HepG2 (cell line): Measurements from ENCODE around the gene ANK3. TPM values are rescaled to one million over a fixed set of nuclear protein-coding genes. Genes with fewer than 3 reads are reported as not detected.

Experiments used
- ATAC-seq: fragments of 200-7000 bp; cut with Tn5 transposase; 3 replicates; pipeline ENCODE4 v1.9.1; 2020; ENCODE audit warnings: mild to moderate bottlenecking, moderate library complexity
- BruUV-seq: library from RNA; stranded (reverse); fragments of 400-500 nt; replicated peaks from 2 replicates; lab custom pipeline; 2021; lab: Mats Ljungman, UMichigan
- CTCF ChIA-PET: fragments of 300-600 bp; formaldehyde crosslinking; extraction: SDS; loops from one replicate; lab custom pipeline; 2021; ENCODE audit warnings: low total read pairs, inconsistent platforms, low intra/inter-chr PET ratio; lab: Yijun Ruan, JAX
- POLR2A ChIA-PET: fragments of 350-600 bp; sonication (Branson Sonifier 250); formaldehyde crosslinking; loops from one replicate; lab custom pipeline; 2020; ENCODE audit warnings: antibody characterized with exemption, inconsistent platforms; lab: Yijun Ruan, JAX
- DNase-seq: peaks from one replicate; pipeline ENCODE4 v3.0.0-alpha.2; 2015; ENCODE audit warnings: low spot score
- FAIRE-seq: peaks from 3 replicates; lab custom pipeline; 2011; peaks lifted over from hg19 to GRCh38; lab: Jason Lieb, UNC
- H2AFZ ChIP-seq: one replicate; pipeline ENCODE4 v1.6.1; 2011; ENCODE audit warnings: low read length, inconsistent platforms
- H3K27ac ChIP-seq: fragments of 300-600 bp; 3 replicates; pipeline ENCODE4 v1.8.0; 2011; ENCODE audit warnings: mixed run types, mild to moderate bottlenecking, mixed read lengths, low read length, inconsistent platforms; ENCODE audit not compliant: insufficient read depth; ENCODE audit errors: extremely low read length
- H3K27me3 ChIP-seq, 2 experiments: fragments of 200-600 bp in 1 of 2; 2 replicates in 1 of 2; 3 replicates in 1 of 2; pipeline versions ENCODE4 v1.6.0 to v1.8.0; 2011; ENCODE audit warnings: low read length in 2 of 2, mild to moderate bottlenecking in 2 of 2, moderate library complexity in 2 of 2, inconsistent platforms in 1 of 2; ENCODE audit not compliant: insufficient read depth in 2 of 2, control insufficient read depth in 1 of 2
- H3K36me3 ChIP-seq, 2 experiments: fragments of 200-600 bp in 1 of 2; replicated peaks in 1 of 2; 2 replicates in 1 of 2; 3 replicates in 1 of 2; pipeline versions ENCODE4 v1.5.1 to v1.8.0; 2011; ENCODE audit warnings: low read length in 2 of 2, inconsistent platforms in 1 of 2; ENCODE audit not compliant: insufficient read depth in 2 of 2, control insufficient read depth in 1 of 2
- H3K4me1 ChIP-seq: 2 replicates; pipeline ENCODE4 v1.5.1; 2012; ENCODE audit warnings: low read length, inconsistent platforms; ENCODE audit not compliant: insufficient read depth
- H3K4me2 ChIP-seq: 2 replicates; pipeline ENCODE4 v1.6.0; 2011; ENCODE audit warnings: low read depth, low read length, inconsistent platforms
- H3K4me3 ChIP-seq, 3 experiments: fragments of 200-600 bp in 1 of 3; sonication (generic), shearing (Covaris generic) in 1 of 3; replicated peaks in 1 of 3; 2 replicates each; pipeline ENCODE4 v1.5.1; 2011 to 2016; ENCODE audit warnings: low read length in 3 of 3, inconsistent platforms in 2 of 3, low read depth in 2 of 3, mild to moderate bottlenecking in 2 of 3, control low read depth in 1 of 3, mixed read lengths in 1 of 3; ENCODE audit not compliant: insufficient read depth in 1 of 3
- H3K79me2 ChIP-seq: one replicate; pipeline ENCODE4 v1.6.1; 2011; ENCODE audit warnings: low read length, inconsistent platforms; ENCODE audit not compliant: insufficient read depth
- H3K9ac ChIP-seq: 2 replicates; pipeline ENCODE4 v1.6.0; 2011; ENCODE audit warnings: mild to moderate bottlenecking, low read depth, low read length, inconsistent platforms; ENCODE audit not compliant: insufficient read depth
- H3K9me3 ChIP-seq: 2 replicates; pipeline ENCODE4 v1.5.1; 2012; ENCODE audit warnings: mild to moderate bottlenecking, low read length
- H4K20me1 ChIP-seq: 2 replicates; pipeline ENCODE4 v1.6.0; 2011; ENCODE audit warnings: inconsistent platforms, mild to moderate bottlenecking, low read length, moderate library complexity; ENCODE audit not compliant: insufficient read depth
- CEBPB ChIP-seq: IDR thresholded peaks from 2 replicates; pipeline ENCODE4 v1.6.1; 2011; ENCODE audit warnings: low read depth, low read length, improper control_type of control experiment, borderline replicate concordance
- CEBPG ChIP-seq: IDR thresholded peaks from 2 replicates; pipeline ENCODE4 v1.6.1; 2016
- FOXA3 ChIP-seq: IDR thresholded peaks from 2 replicates; pipeline ENCODE4 v1.6.1; 2016; ENCODE audit warnings: missing genetic modification reagents, missing compliant biosample characterization
- GTF2F1 ChIP-seq: fragments of 150-350 bp; IDR thresholded peaks from 2 replicates; pipeline ENCODE4 v1.6.1; 2014; ENCODE audit warnings: low read length
- HNF4A ChIP-seq: sonication (generic); formaldehyde crosslinking; IDR thresholded peaks from 2 replicates; pipeline ENCODE4 v1.4.0; 2020; ENCODE audit warnings: missing genetic modification reagents
- RAD21 ChIP-seq: fragments of 450-650 bp; formaldehyde crosslinking; IDR thresholded peaks from 2 replicates; pipeline ENCODE4 v1.5.0; 2020; ENCODE audit warnings: mild to moderate bottlenecking
- RARA ChIP-seq: IDR thresholded peaks from 2 replicates; pipeline ENCODE4 v1.6.1; 2016; ENCODE audit warnings: missing genetic modification reagents, missing compliant biosample characterization
- SMC3 ChIP-seq: IDR thresholded peaks from 2 replicates; pipeline ENCODE4 v1.6.1; 2011; ENCODE audit warnings: low read length, improper control_type of control experiment
- SOX13 ChIP-seq, 3 experiments: fragments of 450-650 bp in 1 of 3; sonication (generic) in 1 of 3; formaldehyde crosslinking in 1 of 3; IDR thresholded peaks in 2 of 3; conservative IDR thresholded peaks in 1 of 3; 2 replicates each; pipeline versions ENCODE4 v1.5.0 to v1.6.1; 2016 to 2020; ENCODE audit warnings: antibody characterized with exemption in 1 of 3, mild to moderate bottlenecking in 1 of 3, missing compliant biosample characterization in 1 of 3, missing genetic modification reagents in 1 of 3, moderate library complexity in 1 of 3
- SOX6 ChIP-seq, 2 experiments: fragments of 450-650 bp in 1 of 2; sonication (generic) in 1 of 2; formaldehyde crosslinking in 1 of 2; IDR thresholded peaks; 2 replicates each; pipeline versions ENCODE4 v1.4.0 to v1.6.1; 2017 to 2020; ENCODE audit warnings: antibody characterized with exemption in 1 of 2, mild to moderate bottlenecking in 1 of 2, missing genetic modification reagents in 1 of 2
- STAG1 ChIP-seq: sonication (generic); formaldehyde crosslinking; IDR thresholded peaks from 2 replicates; pipeline ENCODE4 v1.4.0; 2020; ENCODE audit warnings: missing genetic modification reagents
- ZNF367 ChIP-seq: sonication (generic); formaldehyde crosslinking; IDR thresholded peaks from 2 replicates; pipeline ENCODE4 v1.4.0; 2020; ENCODE audit warnings: missing genetic modification reagents, borderline replicate concordance
- ZNF720 ChIP-seq: sonication (generic); formaldehyde crosslinking; IDR thresholded peaks from 2 replicates; pipeline ENCODE4 v1.4.0; 2020; ENCODE audit warnings: missing genetic modification reagents
- WGBS: methylation state at CpG from one replicate; pipeline ENCODE4 v1.1.6; 2017; ENCODE audit warnings: low lambda C conversion rate; 5-methylcytosine and 5-hydroxymethylcytosine counted together
- in situ Hi-C: cut with HindIII; loops from 2 replicates; pipeline ENCODE4 v1.10.0; 2017; ENCODE audit warnings: low pct_unique_long_range_greater_than_20kb; ENCODE audit not compliant: extremely low pct_ligation_motif_present
- intact Hi-C: fragments of 100-400 bp; cut with micrococcal nuclease; formaldehyde crosslinking; loops from one replicate; pipeline ENCODE4 v1.10.0; 2022; ENCODE audit not compliant: unreplicated experiment
- polyA plus RNA-seq, 8 experiments: library from polyadenylated mRNA; depleted of rRNA in 3 of 8; stranded (reverse) in 7 of 8; unstranded in 1 of 8; fragments of >200 nt; fragmentation: Illumina TruSeq in 4 of 8; extraction: Trizol in 4 of 8; gene quantifications; 2 replicates each; pipeline versions ENCODE4 v1.2.1 to v1.2.3, GENCODE V29; 2011 to 2016; ENCODE audit warnings: low read depth in 4 of 8, missing spikeins in 1 of 8, mixed read lengths in 1 of 8; ENCODE audit not compliant: insufficient read depth in 1 of 8
- total RNA-seq, 5 experiments: library from RNA; depleted of rRNA; stranded (reverse); fragments of >200 nt; fragmentation: Illumina TruSeq; extraction: Trizol; gene quantifications; 2 replicates each; pipeline ENCODE4 v1.2.3, GENCODE V29; 2016; ENCODE audit warnings: low read depth in 1 of 5
- TF ChIP-seq, protein P1 (sequence below): sonication (generic); formaldehyde crosslinking; IDR thresholded peaks from 2 replicates; pipeline ENCODE4 v1.5.0; 2020; ENCODE audit warnings: mild to moderate bottlenecking, missing genetic modification reagents, moderate library complexity
- TF ChIP-seq, protein P2 (sequence below): IDR thresholded peaks from 2 replicates; pipeline ENCODE4 v1.6.1; 2012; ENCODE audit warnings: low read depth, low read length, improper control_type of control experiment
- TF ChIP-seq, protein P3 (sequence below): IDR thresholded peaks from 2 replicates; pipeline ENCODE4 v1.4.0; 2020; ENCODE audit warnings: mild to moderate bottlenecking, missing genetic modification reagents
- TF ChIP-seq, protein P4 (sequence below): sonication (generic); formaldehyde crosslinking; IDR thresholded peaks from 2 replicates; pipeline ENCODE4 v1.8.1; 2023; ENCODE audit warnings: mild to moderate bottlenecking, missing genetic modification reagents, borderline replicate concordance

Gene ANK3
- total and polyA plus RNA-seq, 2 of the 13 experiments (the other 11 are each of a cell fraction or from before 2014, with no cell fraction given) = not detected

DNA sequence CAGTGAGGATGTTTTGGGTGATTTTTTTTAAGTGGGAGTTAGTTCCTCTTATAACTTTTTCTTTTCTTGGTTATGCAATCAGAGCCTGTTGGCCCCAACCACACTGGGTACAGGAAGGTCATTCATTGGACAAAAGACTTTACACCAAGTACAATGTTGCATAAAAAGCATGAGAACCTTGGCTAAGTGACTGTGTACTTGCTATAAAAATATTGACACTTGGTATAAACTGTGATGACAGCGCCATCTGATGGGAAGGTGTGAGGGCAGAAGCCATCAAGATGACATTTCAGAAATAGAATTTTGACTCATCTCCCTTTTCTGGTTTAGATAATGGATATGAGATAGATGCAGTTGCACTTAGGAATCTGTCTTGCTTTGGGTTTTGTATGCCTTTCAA is 357.0 kb downstream of the ANK3 start:
- ChIA-PET CTCF (interaction anchor here (1.2 to 1.8 kb wide), 3 partner anchors 168 to 407 kb away, joined by 4 to 11 read pairs (median 5); no protein-coding TSS in a partner anchor), POLR2A (no interaction called here)
- no TSS peak for BruUV-seq
- no peaks in the 10 kb centered on the region for H3K36me3 ChIP-seq
- in situ Hi-C loops (loop anchor here (5.0 to 25.0 kb wide), 3 partner anchors 170 to 1245 kb away; no protein-coding TSS in a partner anchor), intact Hi-C loops (loop anchor here (1.0 to 5.0 kb wide), 3 partner anchors 125 to 202 kb away; partner anchors contain the start of gene CCDC6)
- H3K27ac ChIP-seq = no peak overlapping the region
- no peak overlapping the region for H2AFZ ChIP-seq
- H3K9me3 ChIP-seq = no peaks in the 10 kb centered on the region
- H3K4me1 ChIP-seq = no peaks in the 10 kb centered on the region
- FAIRE-seq = peak; percentile 51
- H3K79me2 ChIP-seq = no peaks in the 10 kb centered on the region
- 0% methylated on average over 1 of the region's 1 CpG for WGBS
- peak; percentile 77 for ATAC-seq
- H3K4me2 ChIP-seq = no peak overlapping the region
- no peak overlapping the region for H3K9ac ChIP-seq
- no peaks in the 10 kb centered on the region for H3K27me3 ChIP-seq
- no peak overlapping the region for H3K4me3 ChIP-seq
- H4K20me1 ChIP-seq = no peaks in the 10 kb centered on the region
- peak; percentile 62 for DNase-seq
- TF ChIP-seq RARA = peak; percentile 47
- TF ChIP-seq, protein P1, sequence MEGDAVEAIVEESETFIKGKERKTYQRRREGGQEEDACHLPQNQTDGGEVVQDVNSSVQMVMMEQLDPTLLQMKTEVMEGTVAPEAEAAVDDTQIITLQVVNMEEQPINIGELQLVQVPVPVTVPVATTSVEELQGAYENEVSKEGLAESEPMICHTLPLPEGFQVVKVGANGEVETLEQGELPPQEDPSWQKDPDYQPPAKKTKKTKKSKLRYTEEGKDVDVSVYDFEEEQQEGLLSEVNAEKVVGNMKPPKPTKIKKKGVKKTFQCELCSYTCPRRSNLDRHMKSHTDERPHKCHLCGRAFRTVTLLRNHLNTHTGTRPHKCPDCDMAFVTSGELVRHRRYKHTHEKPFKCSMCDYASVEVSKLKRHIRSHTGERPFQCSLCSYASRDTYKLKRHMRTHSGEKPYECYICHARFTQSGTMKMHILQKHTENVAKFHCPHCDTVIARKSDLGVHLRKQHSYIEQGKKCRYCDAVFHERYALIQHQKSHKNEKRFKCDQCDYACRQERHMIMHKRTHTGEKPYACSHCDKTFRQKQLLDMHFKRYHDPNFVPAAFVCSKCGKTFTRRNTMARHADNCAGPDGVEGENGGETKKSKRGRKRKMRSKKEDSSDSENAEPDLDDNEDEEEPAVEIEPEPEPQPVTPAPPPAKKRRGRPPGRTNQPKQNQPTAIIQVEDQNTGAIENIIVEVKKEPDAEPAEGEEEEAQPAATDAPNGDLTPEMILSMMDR (CRISPR knock-in tag) = peak; percentile 71
- TF ChIP-seq SMC3 = peak; percentile 62
- TF ChIP-seq, protein P2, sequence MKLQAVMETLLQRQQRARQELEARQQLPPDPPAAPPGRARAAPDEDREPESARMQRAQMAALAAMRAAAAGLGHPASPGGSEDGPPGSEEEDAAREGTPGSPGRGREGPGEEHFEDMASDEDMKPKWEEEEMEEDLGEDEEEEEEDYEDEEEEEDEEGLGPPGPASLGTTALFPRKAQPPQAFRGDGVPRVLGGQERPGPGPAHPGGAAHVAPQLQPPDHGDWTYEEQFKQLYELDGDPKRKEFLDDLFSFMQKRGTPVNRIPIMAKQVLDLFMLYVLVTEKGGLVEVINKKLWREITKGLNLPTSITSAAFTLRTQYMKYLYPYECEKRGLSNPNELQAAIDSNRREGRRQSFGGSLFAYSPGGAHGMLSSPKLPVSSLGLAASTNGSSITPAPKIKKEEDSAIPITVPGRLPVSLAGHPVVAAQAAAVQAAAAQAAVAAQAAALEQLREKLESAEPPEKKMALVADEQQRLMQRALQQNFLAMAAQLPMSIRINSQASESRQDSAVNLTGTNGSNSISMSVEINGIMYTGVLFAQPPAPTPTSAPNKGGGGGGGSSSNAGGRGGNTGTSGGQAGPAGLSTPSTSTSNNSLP = peak; percentile 45; the same call in 1 of the 2 replicates
- no peak for TF ChIP-seq ZNF367 (CRISPR knock-in tag)
- peak; percentile 36; the same call in 1 of the 2 replicates for TF ChIP-seq RAD21 (CRISPR knock-in tag)
- TF ChIP-seq CEBPG (CRISPR knock-in tag) = 0 out of 2 replicates have a peak, but pooled peaks have one; percentile 23
- TF ChIP-seq SOX6 (IDR thresholded peaks at IDR 0.05) = no peak
- TF ChIP-seq SOX6 (CRISPR knock-in tag; IDR thresholded peaks at IDR 0.05) = peak; percentile 17; the same call in 1 of the 2 replicates
- peak; percentile 48; the same call in 1 of the 2 replicates for TF ChIP-seq CEBPB
- no peak for TF ChIP-seq ZNF720 (CRISPR knock-in tag)
- 0 out of 2 replicates have a peak, but pooled peaks have one; percentile 21 for TF ChIP-seq FOXA3 (CRISPR knock-in tag)
- TF ChIP-seq, protein P3, sequence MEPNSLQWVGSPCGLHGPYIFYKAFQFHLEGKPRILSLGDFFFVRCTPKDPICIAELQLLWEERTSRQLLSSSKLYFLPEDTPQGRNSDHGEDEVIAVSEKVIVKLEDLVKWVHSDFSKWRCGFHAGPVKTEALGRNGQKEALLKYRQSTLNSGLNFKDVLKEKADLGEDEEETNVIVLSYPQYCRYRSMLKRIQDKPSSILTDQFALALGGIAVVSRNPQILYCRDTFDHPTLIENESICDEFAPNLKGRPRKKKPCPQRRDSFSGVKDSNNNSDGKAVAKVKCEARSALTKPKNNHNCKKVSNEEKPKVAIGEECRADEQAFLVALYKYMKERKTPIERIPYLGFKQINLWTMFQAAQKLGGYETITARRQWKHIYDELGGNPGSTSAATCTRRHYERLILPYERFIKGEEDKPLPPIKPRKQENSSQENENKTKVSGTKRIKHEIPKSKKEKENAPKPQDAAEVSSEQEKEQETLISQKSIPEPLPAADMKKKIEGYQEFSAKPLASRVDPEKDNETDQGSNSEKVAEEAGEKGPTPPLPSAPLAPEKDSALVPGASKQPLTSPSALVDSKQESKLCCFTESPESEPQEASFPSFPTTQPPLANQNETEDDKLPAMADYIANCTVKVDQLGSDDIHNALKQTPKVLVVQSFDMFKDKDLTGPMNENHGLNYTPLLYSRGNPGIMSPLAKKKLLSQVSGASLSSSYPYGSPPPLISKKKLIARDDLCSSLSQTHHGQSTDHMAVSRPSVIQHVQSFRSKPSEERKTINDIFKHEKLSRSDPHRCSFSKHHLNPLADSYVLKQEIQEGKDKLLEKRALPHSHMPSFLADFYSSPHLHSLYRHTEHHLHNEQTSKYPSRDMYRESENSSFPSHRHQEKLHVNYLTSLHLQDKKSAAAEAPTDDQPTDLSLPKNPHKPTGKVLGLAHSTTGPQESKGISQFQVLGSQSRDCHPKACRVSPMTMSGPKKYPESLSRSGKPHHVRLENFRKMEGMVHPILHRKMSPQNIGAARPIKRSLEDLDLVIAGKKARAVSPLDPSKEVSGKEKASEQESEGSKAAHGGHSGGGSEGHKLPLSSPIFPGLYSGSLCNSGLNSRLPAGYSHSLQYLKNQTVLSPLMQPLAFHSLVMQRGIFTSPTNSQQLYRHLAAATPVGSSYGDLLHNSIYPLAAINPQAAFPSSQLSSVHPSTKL (CRISPR knock-in tag) = peak; percentile 38; the same call in 1 of the 2 replicates
- peak; percentile 67 for TF ChIP-seq HNF4A
- TF ChIP-seq GTF2F1 = no peak
- TF ChIP-seq, protein P4, sequence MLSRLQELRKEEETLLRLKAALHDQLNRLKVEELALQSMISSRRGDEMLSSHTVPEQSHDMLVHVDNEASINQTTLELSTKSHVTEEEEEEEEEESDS (CRISPR knock-in tag) = no peak
- TF ChIP-seq STAG1 (CRISPR knock-in tag) = peak; percentile 85
- no peak for TF ChIP-seq SOX13 (IDR thresholded peaks at IDR 0.05)
- TF ChIP-seq SOX13 (CRISPR knock-in tag; conservative IDR thresholded peaks at IDR 0.05 in 1 of 2, IDR thresholded peaks at IDR 0.05 in 1 of 2) = peak in 1 of 2 experiments; percentile 37; a peak in 1 of 4 replicates
